ENCODE measurements around the gene TPGS1.

- TF ChIP-seq CTCF (IDR thresholded peaks at IDR 0.05 in 4 of 5, conservative IDR thresholded peaks at IDR 0.05 in 1 of 5) (no peak), POLR2A (IDR thresholded peaks at IDR 0.05) (no peak)
These were observed 35.0 kb downstream of the TPGS1 start for GRCh38 chr19:542173-542866.

All from gastrocnemius medialis (tissue), 4 donors.